HG02763 (cell line): Measurements from ENCODE around the gene S100A1.

ENCODE experiments used
- ATAC-seq: cut with Tn5 transposase; IDR thresholded peaks from one replicate; pipeline ENCODE4 v1.9.1; 2021; ENCODE audit warnings: mild to moderate bottlenecking, moderate library complexity; ENCODE audit not compliant: unreplicated experiment

S100A1 gene

GRCh38 chr1:153610334-153610733 is 17.9 kb upstream of the S100A1 start:
- ATAC-seq = no peak

GRCh38 chr1:153610811-153611301 is 17.4 kb upstream of the S100A1 start:
- ATAC-seq = no peak

- no peak for ATAC-seq
Observed at GRCh38 chr1:153611356-153611755, 16.9 kb upstream of the S100A1 start.

- ATAC-seq = no peak
Observed at GRCh38 chr1:153612111-153612754, 16.0 kb upstream of the S100A1 start.

GRCh38 chr1:153612755-153613331 is 15.4 kb upstream of the S100A1 start, which contains the start of gene S100A16:
Gene S100A16 (minus strand): TSS chr1:153613137. CDS start chr1:153608151, 4,986 bp downstream.
- no peak for ATAC-seq

- no peak for ATAC-seq
Observed at GRCh38 chr1:153613406-153613805, 14.8 kb upstream of the S100A1 start.

GRCh38 chr1:153614189-153614900 is 13.9 kb upstream of the S100A1 start:
- no peak for ATAC-seq

GRCh38 chr1:153614906-153615305 is 13.3 kb upstream of the S100A1 start:
- no peak for ATAC-seq

GRCh38 chr1:153615406-153615805 is 12.8 kb upstream of the S100A1 start:
- ATAC-seq = no peak

GRCh38 chr1:153616144-153616916 is 11.9 kb upstream of the S100A1 start, which contains the start of gene S100A14:
Gene S100A14 (minus strand): TSS chr1:153616325. CDS start chr1:153615858, 467 bp downstream.
- no peak for ATAC-seq

GRCh38 chr1:153616917-153617311 is 11.3 kb upstream of the S100A1 start:
- no peak for ATAC-seq

- peak; percentile 58 for ATAC-seq
Observed at GRCh38 chr1:153617663-153618062, 10.6 kb upstream of the S100A1 start.

GRCh38 chr1:153619171-153619570 is 9.1 kb upstream of the S100A1 start:
- ATAC-seq = no peak

GRCh38 chr1:153623101-153623500 is 5.1 kb upstream of the S100A1 start:
- ATAC-seq = no peak

GRCh38 chr1:153624965-153625611 is 3.1 kb upstream of the S100A1 start:
- ATAC-seq = no peak

- no peak for ATAC-seq
Observed at GRCh38 chr1:153626477-153626903, 1.7 kb upstream of the S100A1 start.

GRCh38 chr1:153626904-153627714 is 1.1 kb upstream of the S100A1 start, which contains the start of gene S100A13:
Gene S100A13 (minus strand): TSS chr1:153627505. CDS start chr1:153626472, 1,033 bp downstream.
- no peak for ATAC-seq

- ATAC-seq = no peak
Observed at GRCh38 chr1:153628638-153629342, 556 bp downstream of the S100A1 start.

GRCh38 chr1:153629343-153629665 is 1.1 kb downstream of the S100A1 start:
- ATAC-seq = no peak
